Ovary (tissue), 3 donors: ENCODE results near the gene CEPT1.

ENCODE experiments used
- CTCF ChIP-seq, 3 donors: fragments of 450-650 bp in 2 of 3; fragments of 200-600 bp in 1 of 3; IDR thresholded peaks; one replicate each; pipeline versions ENCODE4 v1.5.1 to v1.8.0; 2016 to 2022; ENCODE audit warnings: antibody characterized with exemption in 3 of 3, mild to moderate bottlenecking in 1 of 3
- EP300 ChIP-seq: sonication (generic); formaldehyde crosslinking; IDR thresholded peaks from one replicate; pipeline ENCODE4 v1.6.1; 2017; ENCODE audit warnings: antibody characterized with exemption
- donor health status: DM: no; HTN: no; CAD: no.

- TF ChIP-seq EP300 (no peak), CTCF (IDR thresholded peaks at IDR 0.05) (no peak)
These were observed 62.9 kb downstream of the CEPT1 start for GRCh38 chr1:111202707-111203623.
